GM12892 (cell line): ENCODE data around the gene TCN1.
"Not testable (repeated sequence)": the region's sequence is repeated elsewhere in the genome, so short reads cannot be mapped to it uniquely, and the experiment has no call there.

Experiments
- DNase-seq: peaks from one replicate; pipeline ENCODE4 v3.0.0; 2011; ENCODE audit not compliant: insufficient read length
- FAIRE-seq: peaks from 2 replicates; lab custom pipeline; 2011; peaks lifted over from hg19 to GRCh38; lab: Jason Lieb, UNC
- POLR2A ChIP-seq: IDR thresholded peaks from 2 replicates; pipeline ENCODE4 v1.6.1; 2011; ENCODE audit warnings: low read depth, low read length, control low read depth
- POLR2AphosphoS5 ChIP-seq: IDR thresholded peaks from 2 replicates; pipeline ENCODE4 v1.6.1; 2011; ENCODE audit warnings: low read depth, low read length, control low read depth
- TAF1 ChIP-seq: IDR thresholded peaks from 2 replicates; pipeline ENCODE4 v1.6.1; 2011; ENCODE audit warnings: low read depth, mild to moderate bottlenecking, control low read depth, low read length, borderline replicate concordance

The TCN1 gene

DNA sequence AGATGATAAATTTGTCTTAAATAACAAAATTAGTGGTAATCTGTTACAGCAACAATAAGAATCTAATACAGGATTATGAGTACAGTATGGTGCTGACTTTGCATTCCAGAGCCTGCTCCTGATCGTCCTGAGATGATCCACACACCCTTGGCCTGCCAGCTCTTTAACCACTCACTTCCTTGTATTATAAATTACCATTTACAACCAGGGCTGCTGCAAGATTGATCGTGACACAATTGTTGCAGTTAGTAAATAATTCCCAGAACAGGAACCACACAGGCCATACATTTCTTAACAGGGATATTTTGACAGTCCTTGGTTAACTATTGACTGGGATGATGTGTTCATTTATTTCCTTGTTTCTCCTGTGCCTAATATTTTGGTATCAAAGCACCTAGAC lies 17.2 kb downstream of the TCN1 start:
- FAIRE-seq (no peak), DNase-seq (no peak)
- TF ChIP-seq POLR2AphosphoS5 (no peak), TAF1 (no peak), POLR2A (no peak)

DNA sequence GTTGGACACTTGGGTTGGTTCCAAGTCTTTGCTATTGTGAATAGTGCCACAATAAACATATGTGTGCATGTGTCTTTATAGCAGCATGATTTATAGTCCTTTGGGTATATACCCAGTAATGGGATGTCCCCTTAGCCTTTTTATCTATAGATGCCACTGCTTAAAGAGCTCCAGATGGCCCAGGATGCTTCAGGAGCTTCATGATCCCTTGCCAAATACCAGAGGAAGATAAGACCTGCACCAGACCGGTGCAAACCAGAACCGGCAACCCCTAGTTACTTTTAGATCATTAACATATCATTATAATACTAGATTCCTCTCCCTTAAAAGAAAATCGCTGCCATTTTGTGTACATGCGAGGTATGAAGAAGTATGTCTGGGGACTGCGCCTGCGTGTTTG lies 17.8 kb downstream of the TCN1 start:
- FAIRE-seq, DNase-seq: not testable (repeated sequence)

DNA sequence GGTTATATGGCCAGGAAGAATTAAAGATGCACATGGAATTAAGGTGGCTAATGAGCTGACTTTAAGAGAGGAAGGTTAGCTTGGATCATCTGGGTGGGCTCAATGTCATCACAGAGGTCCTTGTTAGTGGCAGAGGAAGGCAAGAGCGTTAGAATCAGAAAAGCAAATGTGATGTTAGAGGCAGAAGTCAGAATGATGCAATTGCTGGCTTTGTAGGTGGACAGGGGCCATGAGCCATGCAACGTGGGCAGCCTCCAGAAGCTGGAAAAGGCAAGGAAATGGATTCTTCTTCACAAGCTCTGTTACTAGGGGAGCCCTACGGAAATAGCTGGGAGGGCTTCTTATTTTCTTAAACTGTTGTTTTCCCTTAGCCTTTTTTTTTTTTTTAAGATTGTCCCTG lies 18.7 kb downstream of the TCN1 start:
- no peak for TF ChIP-seq TAF1
- TF ChIP-seq POLR2A, result no peak
- TF ChIP-seq POLR2AphosphoS5, result no peak
- FAIRE-seq (no peak), DNase-seq (no peak)

DNA sequence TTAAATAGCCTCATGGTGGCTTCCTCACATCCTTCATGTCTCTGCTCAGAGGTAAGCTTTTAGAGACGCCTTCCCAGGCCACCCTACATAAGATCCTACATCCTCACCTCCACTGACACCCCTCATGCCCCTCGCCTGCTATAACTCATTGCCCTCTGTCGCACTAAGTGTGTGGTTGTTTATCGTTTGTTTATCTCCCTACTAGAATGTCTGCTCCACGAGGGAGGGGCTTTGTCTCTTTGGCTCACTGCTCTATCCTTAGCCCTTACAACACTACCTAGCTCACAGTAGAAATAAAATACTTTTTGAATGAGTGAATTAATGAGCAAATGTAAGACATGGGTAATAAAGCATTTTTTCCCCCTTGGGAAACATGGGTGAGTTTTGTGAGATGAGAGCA lies 19.7 kb downstream of the TCN1 start:
- no peak for FAIRE-seq
- DNase-seq, result no peak
- TF ChIP-seq POLR2A (no peak), POLR2AphosphoS5 (no peak), TAF1 (no peak)

DNA sequence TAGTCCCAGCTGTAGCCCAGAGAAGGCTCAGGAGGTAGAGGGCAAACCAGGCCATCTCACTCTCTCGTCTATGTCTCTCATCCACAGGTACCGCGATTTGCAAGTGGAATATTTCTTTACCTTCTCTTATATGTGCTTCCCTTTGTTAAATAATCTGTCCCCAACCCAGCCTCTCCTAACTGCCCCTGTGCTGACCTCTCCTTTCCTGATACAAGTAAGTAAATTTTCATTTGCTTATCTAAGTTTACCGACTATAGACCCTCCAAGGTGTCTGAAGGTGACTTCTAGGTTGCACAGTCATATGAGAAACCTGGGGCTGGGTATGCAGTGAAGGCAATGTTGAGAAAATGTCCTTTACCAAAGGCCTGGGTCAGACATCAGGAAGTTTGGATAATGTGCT lies 20.9 kb downstream of the TCN1 start, which contains the start of gene CBLIF:
Gene CBLIF (minus strand): TSS at position 101 of the 400 bp plus-strand sequence. CDS start 46 bp downstream, at position 55.
- FAIRE-seq (no peak), DNase-seq (no peak)
- no peak for TF ChIP-seq TAF1
- no peak for TF ChIP-seq POLR2AphosphoS5
- no peak for TF ChIP-seq POLR2A

DNA sequence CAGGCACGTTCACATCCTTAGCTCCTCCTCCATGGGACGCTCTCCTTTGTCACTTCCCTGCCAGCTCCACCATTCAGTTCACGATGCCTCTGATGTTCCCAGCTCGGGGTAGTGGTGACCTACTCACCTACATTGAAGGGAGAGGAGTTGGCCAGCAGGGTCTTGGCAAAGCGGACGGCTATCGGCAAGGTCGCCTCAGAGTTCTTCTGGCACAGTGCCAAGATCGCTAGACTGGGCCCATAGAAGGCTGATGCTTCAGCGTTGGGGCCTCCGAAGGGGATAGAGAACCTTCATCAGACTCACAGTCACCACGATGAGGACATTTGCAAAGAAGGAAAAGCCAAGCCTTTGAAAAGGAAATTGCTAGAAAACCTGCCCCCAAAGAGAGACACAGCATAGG lies 24.0 kb downstream of the TCN1 start:
- TF ChIP-seq TAF1, result no peak
- no peak for TF ChIP-seq POLR2A
- TF ChIP-seq POLR2AphosphoS5, result no peak
- DNase-seq, result no peak
- no peak for FAIRE-seq

DNA sequence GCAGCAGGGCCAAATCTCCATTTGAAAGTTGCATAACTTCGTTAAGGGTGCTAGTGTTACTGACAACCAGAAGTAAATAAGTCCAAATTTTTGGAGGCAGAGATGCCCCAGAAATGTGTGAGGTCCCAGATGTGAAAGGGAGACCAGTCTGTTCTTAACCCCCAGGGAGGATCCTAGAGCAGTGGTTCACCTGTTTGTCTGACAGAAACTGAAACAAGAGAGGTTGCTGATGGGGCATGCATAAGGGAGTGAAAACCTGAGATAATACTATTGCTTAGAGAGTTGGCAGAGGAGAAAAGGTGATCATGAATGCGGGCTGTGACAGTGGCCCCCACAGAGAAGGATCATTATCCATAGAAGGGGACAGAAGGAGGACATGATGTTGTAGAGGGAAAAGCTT lies 24.8 kb downstream of the TCN1 start:
- TF ChIP-seq TAF1 (no peak), POLR2AphosphoS5 (no peak), POLR2A (no peak)
- no peak for DNase-seq
- no peak for FAIRE-seq

DNA sequence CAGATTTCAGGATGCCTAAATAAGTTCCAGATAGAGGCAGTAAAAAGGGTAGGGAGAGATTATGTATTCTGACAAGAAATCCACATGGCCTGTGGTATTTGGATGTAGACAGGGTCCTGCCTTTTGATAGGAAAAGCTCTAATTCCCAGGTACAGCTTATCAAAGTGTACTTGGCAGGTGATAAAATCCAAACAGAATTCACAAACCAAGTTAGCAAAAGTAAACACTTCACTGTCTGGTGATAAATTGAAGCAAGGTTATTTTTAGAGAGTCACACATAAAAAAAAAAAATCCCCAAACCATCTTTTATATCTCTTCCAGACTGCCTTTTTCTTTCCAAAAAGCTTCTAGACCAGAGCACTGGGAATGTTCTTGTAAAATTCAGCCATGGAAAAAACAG lies 26.7 kb downstream of the TCN1 start:
- TF ChIP-seq POLR2A, result no peak
- TF ChIP-seq POLR2AphosphoS5, result no peak
- TF ChIP-seq TAF1, result no peak
- no peak for DNase-seq
- FAIRE-seq, result no peak

DNA sequence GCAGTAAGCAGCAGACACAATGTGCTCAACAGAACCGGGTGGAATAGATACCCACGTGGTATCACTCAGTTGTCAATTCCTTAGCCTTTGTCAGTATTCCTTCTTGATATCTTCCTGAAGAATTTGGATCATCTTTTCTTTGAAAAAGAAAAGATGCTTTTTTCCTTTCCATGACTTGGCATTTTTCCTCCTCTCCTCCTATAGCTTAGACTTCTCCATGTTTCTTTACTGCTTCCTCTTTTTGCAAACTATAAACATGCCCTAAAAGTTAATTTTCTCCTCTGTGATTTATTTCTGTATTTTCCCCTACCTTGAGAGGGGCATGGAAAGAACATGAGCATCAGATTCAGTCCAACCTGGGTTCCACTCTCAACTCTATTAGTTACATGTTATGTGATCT lies 32.7 kb downstream of the TCN1 start:
- DNase-seq (no peak), FAIRE-seq (peak; percentile 21)
- no peak for TF ChIP-seq POLR2AphosphoS5

DNA sequence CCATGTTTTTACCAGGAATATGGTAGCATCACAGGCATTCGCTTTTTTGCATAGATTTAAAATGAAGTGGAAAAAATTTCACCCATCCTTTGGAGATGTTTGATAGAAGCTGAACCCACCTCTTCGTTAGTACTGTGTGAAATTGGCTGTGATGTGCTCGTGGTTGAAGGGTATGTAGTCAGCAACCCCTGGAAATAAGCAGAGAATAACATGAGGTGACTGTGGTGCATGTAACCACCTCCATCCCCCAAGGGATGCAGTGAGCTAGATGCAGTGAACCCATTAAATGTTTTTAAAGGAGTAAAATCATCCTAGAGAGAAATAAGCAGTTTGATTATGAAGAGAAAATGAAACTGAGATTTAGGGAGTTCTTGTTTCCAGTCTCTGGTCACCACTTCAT lies 36.9 kb downstream of the TCN1 start:
- no peak for TF ChIP-seq POLR2AphosphoS5
- TF ChIP-seq POLR2A, result no peak
- no peak for TF ChIP-seq TAF1
- no peak for FAIRE-seq
- DNase-seq, result no peak

DNA sequence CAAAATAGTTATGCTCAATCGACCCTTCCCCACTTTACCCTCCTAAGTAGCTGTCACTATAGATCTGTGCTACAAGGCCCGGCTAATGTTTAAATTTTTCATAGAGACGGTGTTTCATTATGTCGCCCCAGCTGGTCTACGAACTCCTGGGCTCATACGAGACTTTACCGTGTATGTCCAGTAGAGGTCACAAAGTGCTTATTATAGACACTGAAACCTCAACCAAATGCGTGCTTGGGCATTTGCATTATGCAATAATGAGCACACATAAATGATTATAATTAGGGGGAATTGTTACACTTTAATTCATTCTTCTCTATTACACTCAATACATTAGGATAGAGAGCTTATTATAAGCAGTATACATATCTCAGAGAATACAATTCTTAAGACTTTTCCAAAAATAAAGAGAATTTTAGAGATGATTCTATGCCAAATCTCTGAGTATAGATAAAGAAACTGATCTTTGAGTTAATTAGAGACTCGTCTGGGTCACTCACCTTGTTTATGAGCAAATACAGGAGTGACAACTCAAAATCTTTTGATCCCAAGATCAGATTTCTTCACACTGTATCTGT lies 43.2 kb downstream of the TCN1 start:
- FAIRE-seq (peak; percentile 80), DNase-seq (no peak)

DNA sequence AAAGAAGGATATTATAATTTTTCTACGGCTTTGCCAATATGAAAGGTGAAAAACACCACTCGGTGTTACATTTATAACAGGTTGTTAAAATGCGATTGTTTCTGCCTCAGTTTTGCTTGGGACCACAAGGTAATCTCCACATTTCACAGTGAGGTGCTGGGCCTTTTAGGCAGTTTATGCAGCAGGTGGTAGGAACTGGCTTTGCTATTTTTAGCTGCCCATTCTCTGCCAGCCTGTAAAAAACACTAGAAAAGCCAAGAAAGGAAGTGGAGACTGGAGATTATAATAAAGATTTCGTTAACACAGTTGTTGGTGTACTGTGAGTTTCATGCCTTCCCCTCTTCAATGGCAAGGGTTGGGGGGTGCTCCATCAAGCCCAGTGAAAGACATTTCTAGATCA lies 47.7 kb downstream of the TCN1 start:
- FAIRE-seq, result no peak
- TF ChIP-seq POLR2A (no peak), TAF1 (no peak), POLR2AphosphoS5 (no peak)
- DNase-seq, result no peak

More for the DNA sequence above, 43.2 kb downstream of the TCN1 start:
- no peak for TF ChIP-seq POLR2AphosphoS5
- TF ChIP-seq POLR2A, result no peak
- TF ChIP-seq TAF1, result no peak

DNA sequence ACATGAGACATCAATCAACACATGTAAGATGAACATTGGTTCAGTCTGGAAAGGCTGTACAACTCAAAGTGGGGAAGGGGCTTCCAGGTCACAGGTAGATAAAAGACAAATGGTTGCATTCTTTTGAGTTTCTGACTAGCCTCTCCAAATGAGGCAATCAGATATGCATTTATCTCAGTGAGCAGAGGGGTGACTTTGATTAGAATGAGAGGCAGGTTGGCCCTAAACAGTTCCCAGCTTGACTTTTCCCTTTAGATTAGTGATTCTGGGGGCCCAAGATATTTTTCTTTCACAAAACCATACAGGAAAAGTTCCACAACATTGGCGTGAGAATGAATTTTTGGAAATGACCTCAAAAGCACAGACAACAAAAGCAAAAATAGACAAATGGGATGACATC lies 49.9 kb downstream of the TCN1 start:
- not testable (repeated sequence) for DNase-seq, FAIRE-seq
